Inferior parietal cortex (tissue), 1 donor: Measurements from ENCODE around the gene GSK3A.
"Not testable (repeated sequence)": the region's sequence is repeated elsewhere in the genome, so short reads cannot be mapped to it uniquely, and the experiment has no call there.

Experiments
- DNase-seq: peaks from one replicate; pipeline ENCODE4 v3.0.0-alpha.2; 2016; ENCODE audit errors: extremely low spot score

Gene GSK3A

DNA sequence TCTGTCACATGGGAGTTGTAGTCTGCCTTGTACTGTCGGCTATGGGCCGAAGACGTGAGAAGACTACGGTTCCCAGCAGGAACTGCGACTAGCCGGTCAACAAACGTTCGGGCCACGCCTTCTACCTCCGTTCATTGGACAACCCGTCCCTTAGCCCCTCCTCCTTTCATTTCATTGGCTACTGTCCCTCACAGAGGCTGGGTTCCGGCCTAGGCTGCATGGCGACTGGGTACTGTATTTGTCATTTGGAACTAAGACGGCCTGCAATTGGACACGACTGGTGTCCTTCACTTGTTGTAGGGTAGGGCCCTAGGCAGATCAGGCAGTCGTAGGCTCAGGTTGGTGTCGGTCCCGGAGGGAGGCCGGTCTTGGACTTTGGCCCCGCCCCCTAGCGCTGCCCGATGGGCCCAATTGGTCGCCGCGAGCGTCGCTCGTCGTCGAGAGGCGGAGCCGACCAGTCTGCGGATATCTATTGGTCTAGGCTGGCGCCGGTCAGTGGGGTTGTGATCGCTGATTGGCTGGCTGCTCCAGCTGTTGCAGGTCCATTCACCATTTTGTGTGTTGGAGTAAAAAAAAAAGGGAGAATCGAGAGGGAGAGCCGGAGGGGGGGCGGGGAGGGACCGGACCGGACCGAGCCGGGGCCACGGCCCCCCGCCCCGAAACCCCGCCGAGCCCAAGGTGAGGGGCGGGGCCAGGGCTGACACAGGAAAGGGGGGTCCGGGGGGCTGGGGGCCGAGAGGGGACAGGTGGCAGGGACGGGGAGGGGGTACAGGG is 26.5 kb upstream of the GSK3A start, which contains the start of gene CIC:
Gene CIC (plus strand): TSS at position 549 of the 774 bp plus-strand sequence. CDS start 2,532 bp downstream, outside the sequence.
- peak; percentile 100 for DNase-seq

DNA sequence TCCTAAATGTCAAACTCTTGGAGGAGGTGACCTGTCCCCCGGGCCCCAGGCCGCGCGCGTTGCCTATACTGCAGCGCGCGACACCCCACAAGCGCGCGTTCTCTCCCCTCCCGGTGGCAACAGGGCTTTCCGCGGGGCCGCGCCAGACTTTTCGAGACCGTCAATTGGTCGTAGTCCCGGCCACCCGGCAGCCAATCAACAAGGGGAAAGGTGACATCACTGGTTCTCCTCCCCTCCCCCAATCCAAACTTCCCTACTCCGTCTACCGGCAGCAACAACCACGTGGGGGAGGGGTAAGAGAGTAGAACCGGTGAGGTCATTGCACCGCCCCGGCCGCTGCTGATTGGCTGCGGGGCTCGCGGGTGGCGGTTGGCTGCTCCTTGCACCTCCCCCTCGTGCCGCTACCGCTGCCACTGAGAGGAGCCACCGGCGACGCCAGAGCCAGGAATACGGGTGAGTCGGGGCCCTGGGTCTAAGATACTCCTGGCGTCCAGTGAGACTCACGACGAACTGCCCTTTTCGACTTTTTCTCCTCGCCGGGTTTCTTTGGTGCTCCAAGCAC is 25.8 kb upstream of the GSK3A start:
- DNase-seq: peak; percentile 98

DNA sequence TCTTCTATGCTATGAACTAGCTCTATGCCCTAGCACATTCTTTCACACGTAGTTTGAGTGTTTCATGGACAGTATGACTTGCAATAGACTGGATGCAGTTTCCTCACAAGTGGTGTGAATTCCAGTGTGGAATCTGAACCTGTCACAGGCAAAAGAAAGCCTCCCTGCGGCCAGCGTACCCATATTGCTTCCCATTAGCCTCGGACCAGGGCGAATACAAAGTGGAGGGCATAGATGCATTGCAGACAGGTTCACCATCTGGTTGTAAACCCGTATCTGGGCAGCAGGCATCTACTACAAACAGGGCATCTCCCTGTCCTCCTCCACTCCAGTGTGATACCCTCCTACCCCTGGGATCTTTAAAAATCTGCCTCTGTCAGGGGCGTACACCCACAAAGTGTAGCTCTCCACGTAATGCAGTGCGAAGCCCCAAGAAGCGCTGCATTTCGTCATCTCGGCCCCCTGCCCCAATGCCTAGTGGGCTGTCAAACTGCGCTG is 25.3 kb upstream of the GSK3A start:
- no peak for DNase-seq

DNA sequence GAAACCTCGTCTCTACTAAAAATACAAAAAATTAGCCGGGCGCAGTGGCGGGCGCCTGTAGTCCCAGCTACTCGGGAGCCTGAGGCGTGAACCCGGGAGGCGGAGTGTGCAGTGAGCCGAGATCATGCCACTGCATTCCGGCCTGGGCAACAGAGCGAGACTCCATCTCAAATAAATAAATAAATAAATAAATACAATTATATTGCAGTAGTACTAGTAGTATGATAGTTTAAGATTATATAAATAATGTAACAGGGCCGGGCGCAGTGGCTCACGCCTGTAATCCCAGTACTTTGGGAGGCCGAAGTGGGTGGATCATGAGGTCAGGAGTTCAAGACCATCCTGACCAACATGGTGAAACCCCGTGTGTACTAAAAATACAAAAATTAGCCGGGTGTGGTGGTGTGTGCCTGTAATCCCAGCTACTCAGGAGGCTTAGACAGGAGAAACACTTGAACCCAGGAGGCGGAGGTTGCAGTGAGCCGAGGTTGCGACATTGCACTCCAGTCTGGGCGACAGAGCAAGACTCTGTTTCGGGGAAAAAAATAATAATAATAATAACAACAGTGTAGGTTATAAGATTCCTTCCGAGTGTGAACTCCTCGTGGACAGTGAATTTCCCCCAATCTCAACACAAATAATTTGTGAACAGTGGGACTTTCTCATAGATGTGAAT is 24.7 kb upstream of the GSK3A start:
- DNase-seq: not testable (repeated sequence)

DNA sequence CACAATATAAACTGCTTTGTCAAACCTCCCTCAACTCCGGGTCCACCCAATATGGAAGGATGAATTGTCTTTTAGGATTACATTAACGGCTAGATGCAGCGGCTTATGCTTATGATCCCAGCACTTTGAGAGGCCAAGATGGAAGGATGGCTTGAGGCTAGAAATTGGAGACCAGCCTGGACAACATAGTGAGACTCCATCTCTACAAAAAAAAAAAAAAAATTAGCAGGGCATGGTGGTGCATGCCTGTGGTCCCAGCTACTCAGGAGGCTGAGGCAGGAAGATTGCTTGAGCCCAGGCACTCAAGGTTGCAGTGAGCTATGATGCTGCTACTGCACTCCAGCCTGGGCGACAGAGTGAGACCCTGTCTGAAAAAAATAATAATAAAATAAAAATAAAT is 23.7 kb upstream of the GSK3A start:
- DNase-seq: not testable (repeated sequence)

DNA sequence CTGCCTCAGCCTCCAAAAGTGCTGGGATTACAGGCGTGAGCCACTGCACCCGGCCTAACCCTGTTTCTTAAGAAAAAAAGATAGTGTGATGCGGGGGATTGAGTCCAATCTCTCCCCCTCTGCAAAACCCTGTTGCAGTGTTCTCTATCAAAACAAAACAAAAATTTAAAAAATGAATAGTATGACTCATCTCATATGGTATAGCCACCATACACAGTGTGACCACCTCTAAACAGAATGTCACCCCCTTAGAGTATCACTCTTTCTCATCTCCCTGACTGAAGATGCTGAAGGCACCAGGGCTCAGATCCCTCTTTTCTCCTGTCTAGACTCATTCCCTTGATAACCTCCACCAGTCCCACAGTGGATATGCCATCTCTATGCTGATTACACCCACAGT is 19.4 kb upstream of the GSK3A start:
- no peak for DNase-seq

DNA sequence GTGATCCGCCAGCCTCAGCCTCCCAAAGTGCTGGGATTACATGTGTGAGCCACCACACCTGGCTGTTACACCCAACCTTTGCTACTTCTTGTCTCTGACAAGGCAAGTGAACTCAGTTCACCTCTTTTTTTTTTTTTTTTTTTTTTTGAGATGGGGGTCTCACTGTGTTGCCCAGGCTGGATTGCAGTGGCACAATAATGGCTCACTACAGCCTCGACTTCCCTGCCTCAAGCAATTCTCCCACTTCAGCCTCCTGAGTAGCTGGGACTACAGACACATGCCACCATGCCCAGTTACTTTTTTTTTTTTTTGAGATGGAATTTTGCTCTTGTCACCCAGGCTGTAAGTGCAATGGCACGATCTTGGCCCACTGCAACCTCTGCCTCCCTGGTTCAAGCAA is 15.4 kb upstream of the GSK3A start:
- not testable (repeated sequence) for DNase-seq

DNA sequence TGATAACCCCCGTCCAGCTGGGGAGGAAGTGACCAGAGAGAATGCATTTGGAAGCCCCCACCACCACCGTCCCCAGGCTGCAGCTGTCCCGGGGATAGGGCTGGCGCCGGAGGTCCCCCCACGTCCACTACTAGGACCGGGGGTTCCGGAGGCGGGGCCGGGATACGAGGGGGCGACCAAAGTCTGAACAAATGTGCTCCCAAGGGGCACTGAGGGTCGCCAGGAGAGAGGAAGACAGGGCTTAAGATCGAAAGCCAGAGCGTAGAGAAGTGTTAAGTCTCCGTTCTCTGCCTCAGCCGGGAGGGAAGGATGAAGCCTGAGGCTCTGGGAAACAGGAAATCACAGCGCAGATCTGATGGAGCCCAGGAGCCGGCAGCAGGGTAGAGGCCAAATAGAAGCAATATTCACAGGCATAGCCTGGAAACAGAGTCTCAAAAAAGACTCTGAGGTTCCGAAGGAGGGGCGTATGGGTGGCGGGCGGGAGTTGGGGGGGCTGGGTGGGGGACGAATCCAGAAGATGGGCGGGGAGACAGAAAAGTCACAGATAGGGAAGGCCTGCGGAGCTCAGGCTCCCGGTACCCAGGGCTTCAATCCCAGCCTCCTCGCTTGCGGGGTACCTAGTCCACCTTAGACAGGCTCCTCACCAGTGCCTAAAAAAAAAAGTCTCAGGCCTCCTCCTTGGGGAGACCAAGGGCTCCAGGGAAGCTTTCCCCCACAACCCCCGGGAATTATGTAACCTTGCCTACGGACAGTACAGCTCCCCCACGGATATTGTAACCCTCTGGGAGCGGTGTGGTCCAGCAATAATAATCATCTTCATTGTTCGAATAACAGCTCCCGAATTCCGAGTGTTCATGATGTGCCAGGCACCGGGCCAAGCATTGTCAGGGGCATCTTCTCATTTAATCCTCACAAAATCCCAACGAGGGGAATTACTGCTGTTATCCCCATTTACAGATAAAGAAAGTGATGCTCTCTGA is 13.7 kb upstream of the GSK3A start:
- DNase-seq: no peak

DNA sequence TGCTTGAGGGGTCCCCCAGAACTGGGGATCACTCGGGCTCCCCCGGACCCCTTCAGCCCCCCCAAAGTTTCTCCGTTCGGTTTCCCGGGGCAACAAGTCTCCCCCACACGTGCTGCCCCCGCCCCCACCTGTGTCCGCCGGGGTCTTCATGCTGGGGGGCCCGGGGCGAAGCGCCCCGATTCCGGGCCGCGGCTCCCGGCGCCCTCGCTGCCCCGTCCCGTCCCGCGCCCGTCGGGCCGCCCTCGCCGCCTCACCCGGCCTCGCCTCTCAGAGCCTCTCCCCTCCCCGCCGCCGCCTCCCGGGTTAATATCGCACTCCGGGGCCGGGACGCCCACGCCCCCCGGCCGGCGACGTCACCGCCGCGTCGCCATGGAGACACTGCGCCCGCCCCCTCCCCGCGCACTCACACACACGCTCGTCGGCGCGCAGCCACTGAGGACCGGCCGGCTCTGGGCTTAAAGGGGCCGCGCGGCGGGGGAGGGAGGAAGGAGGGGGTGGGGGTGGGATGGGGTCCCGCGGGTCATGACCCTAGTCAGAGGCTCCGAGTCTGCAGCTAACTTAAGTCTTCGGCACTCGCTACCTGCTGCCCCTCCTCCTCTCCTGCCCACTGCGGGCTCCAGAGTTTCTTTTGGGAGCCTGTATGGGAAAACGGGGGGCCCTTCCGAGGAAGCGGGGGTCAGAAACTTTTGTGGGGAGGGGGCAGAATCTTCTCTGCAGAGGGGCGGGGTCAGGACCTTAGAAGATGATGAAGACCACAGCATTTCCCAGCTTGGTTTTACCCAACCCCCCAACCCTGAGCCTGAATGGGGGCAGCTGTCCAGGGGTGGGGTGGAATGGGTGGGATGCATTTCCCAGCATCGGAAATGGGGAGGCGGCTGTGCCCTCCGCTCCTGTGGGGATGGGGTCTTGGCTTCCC is 12.7 kb upstream of the GSK3A start, which contains the start of gene ERF:
Gene ERF (minus strand): TSS at position 279 of the 916 bp plus-strand sequence. CDS start 129 bp downstream, at position 150.
- DNase-seq: peak; percentile 89

DNA sequence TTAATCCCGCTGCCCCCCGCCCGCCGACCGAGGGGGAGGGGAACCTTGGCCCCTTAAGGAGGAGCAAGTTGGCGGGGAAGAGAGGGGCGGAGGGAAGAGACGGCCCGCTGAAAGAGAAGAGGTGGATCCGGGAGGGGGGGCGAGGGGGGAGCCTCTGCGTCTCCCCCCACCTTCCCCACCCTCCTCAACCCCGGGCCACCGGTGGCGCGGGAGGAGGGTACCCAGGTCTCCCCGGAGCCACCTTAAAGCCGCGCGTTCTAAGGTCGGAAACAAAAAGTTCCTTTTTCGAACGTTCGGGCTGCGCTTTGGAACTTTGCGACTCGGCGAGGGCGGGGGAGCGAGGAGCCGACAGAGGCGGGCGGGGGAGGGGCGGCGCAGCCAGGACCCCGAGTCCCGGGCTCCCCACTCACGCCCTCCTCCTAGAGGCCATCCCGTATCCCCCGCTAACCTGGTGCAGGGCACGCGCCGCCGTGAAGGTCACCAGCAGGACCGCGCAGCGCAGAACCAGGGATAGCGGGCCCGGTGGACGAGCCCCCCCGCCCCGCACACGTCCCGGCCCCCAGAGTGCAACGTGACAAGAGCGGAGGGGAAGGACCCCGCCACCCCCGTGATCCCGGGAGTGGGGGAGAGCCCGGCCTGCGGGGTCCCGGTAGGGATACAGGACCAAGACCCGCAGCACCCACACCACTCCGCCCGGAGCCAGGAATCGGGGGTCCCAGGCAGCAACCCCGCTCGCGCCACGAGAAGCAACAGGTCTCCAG is 11.9 kb upstream of the GSK3A start:
- peak; percentile 79 for DNase-seq

DNA sequence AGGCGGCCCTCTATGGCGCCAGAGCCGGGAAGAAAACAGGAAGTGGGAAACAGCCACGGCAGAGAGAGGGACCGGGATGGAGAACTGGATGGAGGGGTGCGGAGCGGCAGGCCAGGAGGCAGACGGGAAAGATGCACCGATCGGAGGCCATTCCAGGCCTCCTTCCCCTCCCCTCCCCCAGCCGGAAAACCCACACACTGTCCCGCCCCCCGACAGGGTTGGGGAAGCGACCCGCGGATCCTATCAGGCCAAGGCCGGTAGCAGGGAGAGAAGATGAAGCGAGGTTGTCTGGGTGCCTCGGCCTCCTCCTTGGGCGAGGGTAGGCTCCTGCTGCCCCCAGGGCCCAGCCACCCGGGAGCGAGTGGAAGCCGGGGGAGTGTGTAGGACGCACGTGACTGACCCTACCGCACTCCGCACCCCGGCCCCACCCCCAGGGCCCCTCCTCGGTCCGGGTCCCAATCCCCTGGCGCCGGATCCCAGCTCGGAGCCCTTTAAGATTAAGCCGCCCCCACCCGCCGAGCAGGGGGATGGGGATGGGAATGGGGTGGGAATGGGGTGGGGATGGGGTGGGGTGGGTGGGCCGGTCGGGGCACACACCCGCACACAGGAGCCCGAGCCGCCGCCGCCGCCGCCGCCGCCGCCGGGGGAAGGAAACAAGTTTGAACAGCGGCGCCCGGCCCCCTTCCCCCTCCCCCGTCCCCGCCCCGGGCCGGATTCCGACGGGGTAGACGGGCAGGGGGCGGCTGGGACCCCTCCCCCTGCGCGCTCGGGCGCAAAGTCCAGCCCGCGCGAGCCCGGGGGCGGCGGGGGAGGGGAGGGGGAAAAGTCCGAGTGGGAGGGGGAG is 11.1 kb upstream of the GSK3A start:
- no peak for DNase-seq

DNA sequence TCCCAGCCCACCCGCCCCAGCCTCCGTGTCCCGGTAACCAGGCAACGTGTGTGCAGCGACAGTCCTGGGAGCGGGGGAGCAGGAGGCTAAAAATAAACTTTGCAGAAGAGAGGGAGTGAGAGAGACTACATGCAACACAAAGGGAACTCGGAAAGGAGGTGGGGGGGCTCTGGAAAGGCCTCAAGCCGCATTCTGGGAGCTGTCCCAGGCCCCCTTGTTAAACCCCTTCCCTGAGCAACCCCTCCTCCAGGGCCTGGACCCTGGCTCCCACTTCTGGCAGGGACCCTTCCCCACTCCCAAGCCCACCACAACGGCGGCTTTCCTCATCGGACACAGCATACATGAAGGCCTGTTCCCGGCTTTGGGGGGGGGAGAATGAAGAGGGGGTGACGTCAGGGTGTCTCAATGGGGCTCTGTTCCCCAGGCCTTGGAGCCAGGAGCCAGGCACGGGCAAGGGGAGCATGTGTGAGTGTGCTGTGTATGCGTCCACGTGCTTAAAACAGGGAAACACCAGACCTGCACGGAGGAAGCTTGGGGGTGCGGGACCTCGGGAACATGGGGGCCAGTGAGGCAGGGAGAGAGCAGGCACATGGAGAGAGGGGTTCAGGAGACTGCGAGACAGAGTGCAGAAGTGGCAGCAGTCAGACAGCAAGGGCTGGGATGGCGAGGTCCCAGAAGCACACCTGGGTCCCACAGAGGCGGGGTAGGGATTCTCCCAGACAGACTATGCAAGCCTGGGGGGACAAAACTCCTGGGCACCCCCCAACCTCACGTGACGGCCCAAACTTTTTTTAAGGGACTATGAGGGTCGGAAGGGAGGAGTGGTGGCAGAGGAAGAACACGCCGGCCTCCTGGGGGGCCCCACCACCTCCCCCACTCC is 10.2 kb upstream of the GSK3A start:
- DNase-seq: peak; percentile 77

DNA sequence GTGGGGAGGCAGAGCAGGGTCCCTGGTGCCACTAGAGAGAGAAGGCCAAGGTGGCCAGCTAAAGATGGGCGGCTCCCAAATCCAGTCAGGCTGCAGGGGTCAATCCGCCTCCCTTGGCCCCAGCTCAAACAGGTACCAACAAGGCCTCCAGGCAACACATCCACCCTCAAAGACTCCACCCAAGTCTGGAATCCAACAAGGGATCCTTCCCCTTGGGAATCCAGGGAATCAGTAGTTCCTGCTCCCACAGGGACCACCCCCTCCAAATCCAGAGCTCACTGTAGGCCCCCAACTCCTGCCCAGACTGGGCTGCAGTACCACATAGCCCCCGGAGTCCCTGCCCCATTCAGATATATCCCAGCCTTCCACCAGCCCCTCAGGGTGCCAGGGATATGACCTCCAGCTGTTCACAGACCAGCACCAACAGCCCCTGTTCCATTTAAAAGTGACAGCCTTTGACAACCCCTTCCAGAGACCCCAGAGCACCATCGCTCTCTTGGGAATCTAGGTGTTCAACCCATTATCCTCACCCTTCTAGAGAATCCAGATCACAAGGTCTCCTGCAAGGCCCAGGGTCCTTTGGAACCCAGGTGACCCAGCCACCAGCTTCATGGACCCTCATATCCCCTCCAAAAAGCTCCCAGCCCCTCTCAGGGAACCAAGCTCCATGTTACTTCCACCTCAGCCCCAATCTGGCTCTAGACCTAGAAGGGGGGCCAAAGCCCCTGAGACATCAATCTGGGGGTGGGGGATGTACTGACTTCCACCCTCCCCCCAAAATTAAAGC is 9.4 kb upstream of the GSK3A start:
- no peak for DNase-seq

DNA sequence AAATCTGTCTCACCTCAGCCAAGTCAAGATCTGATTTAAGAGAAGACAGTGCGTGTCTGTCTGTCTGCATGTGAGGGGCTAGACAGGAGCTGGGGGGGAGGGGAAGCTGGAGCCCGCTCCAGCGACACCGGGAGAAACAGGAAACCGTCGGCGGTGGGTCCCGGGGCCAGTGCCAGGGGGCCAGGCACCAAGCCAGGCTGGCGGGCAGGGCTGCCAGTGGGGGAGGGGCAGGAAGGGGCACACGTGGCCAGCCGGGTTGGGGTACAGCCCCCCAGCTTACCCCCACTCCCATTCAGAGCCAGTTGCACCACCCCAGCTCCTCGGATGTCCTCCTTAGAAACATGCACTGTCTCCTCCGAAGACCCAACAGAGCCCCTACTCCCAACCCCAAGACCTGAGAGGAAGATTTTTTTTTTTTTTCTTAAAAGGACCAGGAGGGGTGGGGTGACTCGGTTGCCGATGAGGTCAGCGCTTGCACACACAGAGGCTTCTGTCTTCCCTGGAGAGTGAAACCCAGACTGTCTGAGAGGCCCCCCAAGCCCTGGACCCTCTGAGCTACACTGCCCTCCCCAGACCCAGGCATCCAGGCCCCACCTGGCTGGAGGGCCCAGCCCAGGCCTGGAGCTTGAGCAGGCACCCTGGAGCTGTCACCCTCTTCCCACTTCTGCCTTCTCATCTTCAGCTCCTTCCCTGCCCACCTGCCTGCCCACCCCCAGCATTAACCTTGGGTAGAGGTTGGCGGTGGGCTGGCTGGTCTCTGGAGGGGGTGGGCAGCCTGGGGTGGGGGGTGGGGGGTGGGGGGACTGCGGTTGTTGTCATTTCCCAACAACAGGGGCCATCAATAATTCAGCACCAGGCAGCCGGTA is 8.5 kb upstream of the GSK3A start:
- DNase-seq: no peak

DNA sequence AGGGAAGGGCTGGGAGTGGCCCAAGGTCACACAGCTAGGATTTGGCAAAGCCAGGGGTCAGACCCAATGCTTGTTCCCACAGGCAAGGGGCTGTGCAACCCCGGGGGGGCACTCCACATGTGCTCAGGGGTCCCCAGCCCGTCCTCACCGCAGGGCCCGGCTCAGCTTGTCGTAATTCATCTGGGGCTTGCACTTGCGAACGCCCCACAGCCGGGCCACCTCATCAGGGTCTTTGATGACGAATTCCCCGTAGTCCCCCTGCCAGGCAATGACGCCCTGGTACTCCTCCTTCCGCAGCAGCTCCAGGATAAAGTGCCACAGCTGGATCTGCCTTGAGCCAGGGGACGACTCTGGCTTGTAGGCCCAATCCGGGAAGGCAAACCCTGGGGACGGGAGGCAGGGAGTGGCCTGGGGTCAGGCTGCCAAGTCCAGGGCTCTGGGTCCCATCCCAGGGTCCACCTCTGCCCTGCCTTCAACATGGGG is 7.8 kb upstream of the GSK3A start:
- DNase-seq: no peak

DNA sequence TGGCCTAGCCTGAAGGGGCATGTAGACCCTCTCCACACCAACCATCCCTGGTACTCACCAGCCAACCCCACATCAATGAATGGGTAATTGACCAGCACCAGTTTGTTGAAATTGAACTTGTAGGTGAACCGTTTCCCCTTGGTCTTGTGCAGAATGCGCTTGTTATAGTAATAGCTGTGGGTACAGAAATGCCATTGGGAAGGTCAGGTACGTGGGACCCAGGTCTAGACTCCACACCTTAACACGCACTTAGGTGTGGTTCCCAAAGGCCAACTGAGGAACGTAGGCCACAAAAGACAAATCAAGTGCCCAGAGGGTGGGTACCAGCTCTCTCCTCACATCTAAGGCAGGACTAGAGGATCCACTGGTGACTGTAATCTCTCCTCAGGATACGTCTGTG is 7.4 kb upstream of the GSK3A start:
- no peak for DNase-seq
